Mammary microvascular endothelial cell (primary cell): Measurements from ENCODE around the gene QSOX1. TPM values are rescaled to one million over a fixed set of nuclear protein-coding genes. Genes with fewer than 3 reads are reported as not detected.

Experiments used
- total RNA-seq: library from RNA; depleted of rRNA; stranded (reverse); fragments of >200 nt; gene quantifications from 2 replicates; pipeline ENCODE4 v1.2.3, GENCODE V29; 2015

Gene QSOX1, protein sequence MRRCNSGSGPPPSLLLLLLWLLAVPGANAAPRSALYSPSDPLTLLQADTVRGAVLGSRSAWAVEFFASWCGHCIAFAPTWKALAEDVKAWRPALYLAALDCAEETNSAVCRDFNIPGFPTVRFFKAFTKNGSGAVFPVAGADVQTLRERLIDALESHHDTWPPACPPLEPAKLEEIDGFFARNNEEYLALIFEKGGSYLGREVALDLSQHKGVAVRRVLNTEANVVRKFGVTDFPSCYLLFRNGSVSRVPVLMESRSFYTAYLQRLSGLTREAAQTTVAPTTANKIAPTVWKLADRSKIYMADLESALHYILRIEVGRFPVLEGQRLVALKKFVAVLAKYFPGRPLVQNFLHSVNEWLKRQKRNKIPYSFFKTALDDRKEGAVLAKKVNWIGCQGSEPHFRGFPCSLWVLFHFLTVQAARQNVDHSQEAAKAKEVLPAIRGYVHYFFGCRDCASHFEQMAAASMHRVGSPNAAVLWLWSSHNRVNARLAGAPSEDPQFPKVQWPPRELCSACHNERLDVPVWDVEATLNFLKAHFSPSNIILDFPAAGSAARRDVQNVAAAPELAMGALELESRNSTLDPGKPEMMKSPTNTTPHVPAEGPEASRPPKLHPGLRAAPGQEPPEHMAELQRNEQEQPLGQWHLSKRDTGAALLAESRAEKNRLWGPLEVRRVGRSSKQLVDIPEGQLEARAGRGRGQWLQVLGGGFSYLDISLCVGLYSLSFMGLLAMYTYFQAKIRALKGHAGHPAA
- 286 and 297 TPM in 2 replicates for total RNA-seq

DNA sequence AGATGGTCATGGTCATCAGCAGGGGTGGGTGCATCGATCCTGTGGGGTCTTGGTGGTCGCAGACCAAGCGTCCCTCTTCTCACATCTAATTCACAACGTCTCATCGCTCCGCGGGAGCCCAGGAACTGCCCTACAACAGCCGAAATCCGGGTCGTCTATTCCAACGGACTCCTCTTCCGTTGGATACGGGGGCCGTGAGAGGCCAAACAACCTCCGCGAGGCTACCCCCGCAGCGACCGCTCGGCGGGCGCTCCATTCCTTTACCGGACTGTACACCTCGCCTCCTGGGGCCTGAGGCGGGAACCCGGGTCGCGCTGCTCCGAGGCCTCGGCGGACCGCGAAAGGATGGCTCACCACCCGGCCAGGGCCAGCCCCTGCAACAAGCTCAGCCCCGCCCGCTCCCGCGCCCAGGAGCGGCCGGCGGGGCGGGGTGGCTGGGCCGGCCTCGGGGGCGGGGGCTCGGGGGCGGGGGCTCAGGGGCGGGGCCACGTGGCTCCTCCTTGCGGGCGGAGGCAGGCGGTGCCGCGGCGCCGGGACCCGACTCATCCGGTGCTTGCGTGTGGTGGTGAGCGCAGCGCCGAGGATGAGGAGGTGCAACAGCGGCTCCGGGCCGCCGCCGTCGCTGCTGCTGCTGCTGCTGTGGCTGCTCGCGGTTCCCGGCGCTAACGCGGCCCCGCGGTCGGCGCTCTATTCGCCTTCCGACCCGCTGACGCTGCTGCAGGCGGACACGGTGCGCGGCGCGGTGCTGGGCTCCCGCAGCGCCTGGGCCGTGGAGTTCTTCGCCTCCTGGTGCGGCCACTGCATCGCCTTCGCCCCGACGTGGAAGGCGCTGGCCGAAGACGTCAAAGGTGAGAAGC is at the start of gene QSOX1:
Gene QSOX1 (plus strand): TSS at position 545 of the 857 bp plus-strand sequence. CDS start 39 bp downstream, at position 584.

DNA sequence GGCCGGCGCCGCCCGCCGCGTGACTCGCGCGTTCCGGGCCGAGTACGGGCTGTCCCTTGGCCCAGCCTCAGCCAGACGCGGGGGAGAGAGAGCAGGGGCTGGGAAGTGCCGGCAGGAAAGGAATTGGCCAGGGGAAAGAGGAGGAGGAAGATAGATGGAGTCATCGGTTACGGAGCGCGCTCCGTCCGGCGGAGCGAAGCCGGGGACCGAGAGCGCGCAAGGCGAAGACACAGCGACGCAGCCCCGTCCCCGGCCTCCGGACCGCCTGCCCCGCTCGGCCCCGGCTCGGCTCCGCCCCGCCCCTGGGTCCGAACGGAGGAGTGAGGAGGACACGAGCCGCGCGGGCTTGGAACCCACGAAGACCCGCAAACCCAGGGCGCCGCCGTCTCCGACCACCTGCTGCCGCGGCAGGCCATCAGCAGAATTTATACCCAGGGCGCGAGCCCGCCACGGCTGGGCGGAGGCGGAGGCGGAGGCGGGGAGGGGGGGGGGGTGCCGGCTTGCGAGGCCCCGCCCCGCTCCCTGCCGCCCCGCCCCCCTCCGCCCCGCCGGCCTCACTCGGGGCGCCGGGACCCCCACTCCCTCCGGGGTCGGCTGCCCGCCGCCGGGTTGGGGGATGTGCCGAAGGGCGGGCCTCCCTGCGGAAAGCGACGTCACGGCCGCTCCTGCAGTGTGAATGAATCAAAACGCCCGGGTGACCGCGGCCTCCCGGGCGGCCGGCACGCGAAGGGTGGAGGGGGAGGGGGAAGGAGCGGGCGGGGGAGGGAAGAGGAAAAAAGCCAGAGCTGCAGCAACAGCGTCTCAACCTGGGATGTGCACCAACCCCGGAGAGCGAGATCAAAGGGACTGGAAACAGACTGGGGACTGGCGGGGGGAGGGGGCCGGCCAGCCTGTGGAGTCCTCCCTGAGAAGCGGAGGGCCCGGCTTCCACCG is 75.1 kb downstream of the QSOX1 start, which contains the start of gene LHX4:
Gene LHX4 (plus strand): TSS at position 782 of the 933 bp plus-strand sequence. CDS start 266 bp downstream, outside the sequence.

Other genes starting within 250 kb of the QSOX1 start
- 15.2 and 19.1 TPM in 2 replicates for gene CEP350, start 200.1 kb upstream of the QSOX1 start, total RNA-seq
- not detected in 2 replicates for gene LHX4, start 75.4 kb downstream of the QSOX1 start, total RNA-seq